ENCODE measurements around the gene MNT.

The MNT gene

GRCh38 chr17:2363318-2363717 lies 37.5 kb downstream of the MNT start:
- Histone ChIP-seq H3K4me3 (replicated peaks; ENCODE audit: insufficient read depth, low read length) (no peak overlapping the region), H3K27me3 (ENCODE audit: insufficient read depth, poor library complexity, severe bottlenecking) (no peaks in the 10 kb centered on the region), H3K27ac (replicated peaks) (no peak overlapping the region)
- TF ChIP-seq GABPA (IDR thresholded peaks at IDR 0.05; ENCODE audit: low read depth) (no peak), POLR2AphosphoS5 (IDR thresholded peaks at IDR 0.05; ENCODE audit: low read depth) (no peak)
- TF ChIP-seq, protein P1, sequence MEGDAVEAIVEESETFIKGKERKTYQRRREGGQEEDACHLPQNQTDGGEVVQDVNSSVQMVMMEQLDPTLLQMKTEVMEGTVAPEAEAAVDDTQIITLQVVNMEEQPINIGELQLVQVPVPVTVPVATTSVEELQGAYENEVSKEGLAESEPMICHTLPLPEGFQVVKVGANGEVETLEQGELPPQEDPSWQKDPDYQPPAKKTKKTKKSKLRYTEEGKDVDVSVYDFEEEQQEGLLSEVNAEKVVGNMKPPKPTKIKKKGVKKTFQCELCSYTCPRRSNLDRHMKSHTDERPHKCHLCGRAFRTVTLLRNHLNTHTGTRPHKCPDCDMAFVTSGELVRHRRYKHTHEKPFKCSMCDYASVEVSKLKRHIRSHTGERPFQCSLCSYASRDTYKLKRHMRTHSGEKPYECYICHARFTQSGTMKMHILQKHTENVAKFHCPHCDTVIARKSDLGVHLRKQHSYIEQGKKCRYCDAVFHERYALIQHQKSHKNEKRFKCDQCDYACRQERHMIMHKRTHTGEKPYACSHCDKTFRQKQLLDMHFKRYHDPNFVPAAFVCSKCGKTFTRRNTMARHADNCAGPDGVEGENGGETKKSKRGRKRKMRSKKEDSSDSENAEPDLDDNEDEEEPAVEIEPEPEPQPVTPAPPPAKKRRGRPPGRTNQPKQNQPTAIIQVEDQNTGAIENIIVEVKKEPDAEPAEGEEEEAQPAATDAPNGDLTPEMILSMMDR (IDR thresholded peaks at IDR 0.05; ENCODE audit: insufficient read depth, low read length) = no peak
- TF ChIP-seq, protein P2, sequence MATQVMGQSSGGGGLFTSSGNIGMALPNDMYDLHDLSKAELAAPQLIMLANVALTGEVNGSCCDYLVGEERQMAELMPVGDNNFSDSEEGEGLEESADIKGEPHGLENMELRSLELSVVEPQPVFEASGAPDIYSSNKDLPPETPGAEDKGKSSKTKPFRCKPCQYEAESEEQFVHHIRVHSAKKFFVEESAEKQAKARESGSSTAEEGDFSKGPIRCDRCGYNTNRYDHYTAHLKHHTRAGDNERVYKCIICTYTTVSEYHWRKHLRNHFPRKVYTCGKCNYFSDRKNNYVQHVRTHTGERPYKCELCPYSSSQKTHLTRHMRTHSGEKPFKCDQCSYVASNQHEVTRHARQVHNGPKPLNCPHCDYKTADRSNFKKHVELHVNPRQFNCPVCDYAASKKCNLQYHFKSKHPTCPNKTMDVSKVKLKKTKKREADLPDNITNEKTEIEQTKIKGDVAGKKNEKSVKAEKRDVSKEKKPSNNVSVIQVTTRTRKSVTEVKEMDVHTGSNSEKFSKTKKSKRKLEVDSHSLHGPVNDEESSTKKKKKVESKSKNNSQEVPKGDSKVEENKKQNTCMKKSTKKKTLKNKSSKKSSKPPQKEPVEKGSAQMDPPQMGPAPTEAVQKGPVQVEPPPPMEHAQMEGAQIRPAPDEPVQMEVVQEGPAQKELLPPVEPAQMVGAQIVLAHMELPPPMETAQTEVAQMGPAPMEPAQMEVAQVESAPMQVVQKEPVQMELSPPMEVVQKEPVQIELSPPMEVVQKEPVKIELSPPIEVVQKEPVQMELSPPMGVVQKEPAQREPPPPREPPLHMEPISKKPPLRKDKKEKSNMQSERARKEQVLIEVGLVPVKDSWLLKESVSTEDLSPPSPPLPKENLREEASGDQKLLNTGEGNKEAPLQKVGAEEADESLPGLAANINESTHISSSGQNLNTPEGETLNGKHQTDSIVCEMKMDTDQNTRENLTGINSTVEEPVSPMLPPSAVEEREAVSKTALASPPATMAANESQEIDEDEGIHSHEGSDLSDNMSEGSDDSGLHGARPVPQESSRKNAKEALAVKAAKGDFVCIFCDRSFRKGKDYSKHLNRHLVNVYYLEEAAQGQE (IDR thresholded peaks at IDR 0.05; ENCODE audit: insufficient replicate concordance, low read depth) = no peak
- no peak for DNase-seq (ENCODE audit: low read depth in 1 of 2, low spot score in 1 of 2)

DNA sequence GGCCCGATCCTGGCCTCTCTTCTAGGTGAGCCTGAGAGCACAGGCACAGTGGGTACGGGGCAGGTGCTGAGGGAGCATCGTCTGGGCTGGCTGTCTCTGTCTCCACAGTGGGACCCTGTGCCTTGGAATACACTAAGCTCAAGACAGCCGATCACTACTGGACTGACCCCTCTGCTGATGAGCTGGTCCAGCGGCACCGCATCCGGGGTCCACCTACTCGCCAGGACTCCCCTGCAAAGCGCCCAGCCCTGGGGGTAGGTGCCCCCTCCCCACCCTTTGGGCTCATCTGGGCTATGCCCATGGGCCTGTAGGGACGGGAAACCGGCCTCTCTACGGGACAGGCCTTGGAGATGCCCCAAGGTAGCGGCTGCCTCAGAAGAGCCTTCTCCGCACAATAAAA lies 38.0 kb downstream of the MNT start:
- H3K27ac ChIP-seq (replicated peaks) = no peak overlapping the region
- TF ChIP-seq, protein P1 (IDR thresholded peaks at IDR 0.05; ENCODE audit: insufficient read depth, low read length) = no peak
- TF ChIP-seq GABPA (IDR thresholded peaks at IDR 0.05; ENCODE audit: low read depth) (no peak), POLR2AphosphoS5 (IDR thresholded peaks at IDR 0.05; ENCODE audit: low read depth) (no peak), SPI1 (IDR thresholded peaks at IDR 0.05; ENCODE audit: borderline replicate concordance, low read depth) (no peak)
- TF ChIP-seq, protein P2 (IDR thresholded peaks at IDR 0.05; ENCODE audit: insufficient replicate concordance, low read depth) = no peak

DNA sequence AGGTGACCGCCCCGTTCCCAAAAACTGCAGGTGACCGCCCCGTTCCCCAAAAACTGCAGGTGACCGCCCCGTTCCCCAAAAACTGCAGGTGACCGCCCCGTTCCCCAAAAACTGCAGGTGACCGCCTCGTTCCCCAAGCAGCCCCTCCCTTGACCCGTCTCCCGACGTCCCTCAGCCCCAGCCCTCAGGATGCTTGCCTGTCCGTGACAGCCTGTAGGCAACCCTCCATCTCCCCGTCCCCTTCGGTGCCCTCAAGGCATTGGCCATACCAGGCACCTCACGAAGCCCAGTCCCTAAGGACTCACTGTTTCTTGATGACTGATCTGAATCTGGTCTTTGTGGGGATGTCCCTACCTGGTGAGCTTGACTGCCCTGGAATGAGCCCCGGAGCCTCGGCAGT lies 38.4 kb downstream of the MNT start:
- TF ChIP-seq, protein P1 (IDR thresholded peaks at IDR 0.05; ENCODE audit: insufficient read depth, low read length) = no peak
- TF ChIP-seq SPI1 (IDR thresholded peaks at IDR 0.05; ENCODE audit: borderline replicate concordance, low read depth) (no peak), POLR2AphosphoS5 (IDR thresholded peaks at IDR 0.05; ENCODE audit: low read depth) (no peak), GABPA (IDR thresholded peaks at IDR 0.05; ENCODE audit: low read depth) (no peak)
- TF ChIP-seq, protein P2 (IDR thresholded peaks at IDR 0.05; ENCODE audit: insufficient replicate concordance, low read depth) = no peak
- Histone ChIP-seq H3K4me3 (replicated peaks; ENCODE audit: insufficient read depth, low read length) (no peak overlapping the region), H3K27me3 (ENCODE audit: insufficient read depth, poor library complexity, severe bottlenecking) (no peaks in the 10 kb centered on the region), H3K27ac (replicated peaks) (no peak overlapping the region)
- DNase-seq (ENCODE audit: low read depth in 1 of 2, low spot score in 1 of 2) = no peak

More for the DNA sequence above, 38.0 kb downstream of the MNT start:
- Histone ChIP-seq H3K27me3 (ENCODE audit: insufficient read depth, poor library complexity, severe bottlenecking) (no peaks in the 10 kb centered on the region), H3K4me3 (replicated peaks; ENCODE audit: insufficient read depth, low read length) (no peak overlapping the region)
- DNase-seq (ENCODE audit: low read depth in 1 of 2, low spot score in 1 of 2) = no peak
